Kidney epithelial cell (primary cell): ENCODE results near the gene RASSF5. TPM values are rescaled to one million over a fixed set of nuclear protein-coding genes. Genes with fewer than 3 reads are reported as not detected.

Experiments
- DNase-seq: peaks from one replicate; pipeline ENCODE4 v3.0.0-alpha.2; 2010; ENCODE audit warnings: low read depth
- H3K27me3 ChIP-seq: 2 replicates; pipeline ENCODE4 v1.6.0; 2011; ENCODE audit warnings: low read length; ENCODE audit not compliant: control insufficient read depth, insufficient read depth
- H3K36me3 ChIP-seq: 2 replicates; pipeline ENCODE4 v1.5.1; 2011; ENCODE audit warnings: low read length; ENCODE audit not compliant: control insufficient read depth, insufficient read depth
- H3K4me3 ChIP-seq: 2 replicates; pipeline ENCODE4 v1.5.1; 2011; ENCODE audit warnings: low read depth, mild to moderate bottlenecking, control low read depth, low read length
- CTCF ChIP-seq: IDR thresholded peaks from 2 replicates; pipeline ENCODE4 v1.5.1; 2011; ENCODE audit warnings: mild to moderate bottlenecking, moderate library complexity, low read length, control low read depth, inconsistent platforms; ENCODE audit not compliant: insufficient read depth, poor library complexity, severe bottlenecking
- total RNA-seq: library from RNA; depleted of rRNA; stranded (reverse); fragments of >200 nt; gene quantifications from 2 replicates; pipeline ENCODE4 v1.2.3, GENCODE V29; 2015

Gene RASSF5
- total RNA-seq, 1 donor from 2014 or later = 4.2 TPM

GRCh38 chr1:206490771-206491405 is 16.4 kb upstream of the RASSF5 start:
- no peak overlapping the region for H3K4me3 ChIP-seq
- no peaks in the 10 kb centered on the region for H3K36me3 ChIP-seq
- no peaks in the 10 kb centered on the region for H3K27me3 ChIP-seq
- TF ChIP-seq CTCF = no peak
- DNase-seq = no peak

- no peak for DNase-seq
- H3K27me3 ChIP-seq = no peaks in the 10 kb centered on the region
- TF ChIP-seq CTCF = no peak
- H3K4me3 ChIP-seq = no peak overlapping the region
- H3K36me3 ChIP-seq = peaks cover 1% of the 10 kb centered on the region
Observed at GRCh38 chr1:206491616-206492015, 15.7 kb upstream of the RASSF5 start.

- no peak for DNase-seq
- Histone ChIP-seq H3K27me3 (no peaks in the 10 kb centered on the region), H3K36me3 (peaks cover 1% of the 10 kb centered on the region), H3K4me3 (no peak overlapping the region)
- no peak for TF ChIP-seq CTCF
Observed at GRCh38 chr1:206492589-206492988, 14.7 kb upstream of the RASSF5 start.

- Histone ChIP-seq H3K4me3 (no peak overlapping the region), H3K36me3 (peaks cover 1% of the 10 kb centered on the region), H3K27me3 (no peaks in the 10 kb centered on the region)
- no peak for TF ChIP-seq CTCF
- DNase-seq = no peak
Observed at GRCh38 chr1:206493279-206493678, 14.1 kb upstream of the RASSF5 start.

- H3K4me3 ChIP-seq = no peak overlapping the region
- no peak for TF ChIP-seq CTCF
Observed at GRCh38 chr1:206495011-206495461, 12.3 kb upstream of the RASSF5 start.

GRCh38 chr1:206495493-206496046 is 11.8 kb upstream of the RASSF5 start:
- no peaks in the 10 kb centered on the region for H3K27me3 ChIP-seq
- no peak for DNase-seq
- peaks cover 1% of the 10 kb centered on the region for H3K36me3 ChIP-seq
- no peak overlapping the region for H3K4me3 ChIP-seq
- TF ChIP-seq CTCF = no peak

More at GRCh38 chr1:206495011-206495461, 12.3 kb upstream of the RASSF5 start:
- H3K36me3 ChIP-seq = peaks cover 1% of the 10 kb centered on the region
- no peaks in the 10 kb centered on the region for H3K27me3 ChIP-seq
- DNase-seq = no peak
